GM12878 (cell line): ENCODE data around the gene EI24. TPM values are rescaled to one million over a fixed set of nuclear protein-coding genes. Genes with fewer than 3 reads are reported as not detected.

Source experiments
- CEBPB ChIP-seq, 2 experiments: fragments of 150-350 bp in 1 of 2; IDR thresholded peaks; 2 replicates each; pipeline ENCODE4 v1.6.1; 2012 to 2014; ENCODE audit warnings: low read depth in 2 of 2, low read length in 2 of 2, borderline replicate concordance in 1 of 2, inconsistent platforms in 1 of 2
- CUX1 ChIP-seq: IDR thresholded peaks from 2 replicates; pipeline ENCODE4 v1.6.1; 2012; ENCODE audit warnings: improper control_type of control experiment, low read depth, low read length; ENCODE audit not compliant: insufficient replicate concordance
- E4F1 ChIP-seq: fragments of 450-650 bp; IDR thresholded peaks from 2 replicates; pipeline ENCODE4 v1.6.1; 2018; ENCODE audit warnings: borderline replicate concordance, mild to moderate bottlenecking; ENCODE audit not compliant: partially characterized antibody
- PAX5 ChIP-seq: IDR thresholded peaks from 2 replicates; pipeline ENCODE4 v1.6.1; 2011; ENCODE audit warnings: low read depth, low read length, borderline replicate concordance
- PML ChIP-seq: IDR thresholded peaks from 2 replicates; pipeline ENCODE4 v1.6.1; 2012; ENCODE audit warnings: low read length, inconsistent platforms
- RAD51 ChIP-seq: fragments of 450-650 bp; IDR thresholded peaks from 2 replicates; pipeline ENCODE4 v1.6.1; 2016; ENCODE audit warnings: moderate library complexity, mild to moderate bottlenecking, inconsistent platforms
- RUNX3 ChIP-seq: IDR thresholded peaks from 2 replicates; pipeline ENCODE4 v1.6.1; 2012; ENCODE audit warnings: low read length, inconsistent platforms
- TCF12 ChIP-seq: IDR thresholded peaks from 2 replicates; pipeline ENCODE4 v1.6.1; 2011; ENCODE audit warnings: low read depth, mild to moderate bottlenecking, low read length
- ZBED1 ChIP-seq: IDR thresholded peaks from 2 replicates; pipeline ENCODE4 v1.6.1; 2016; ENCODE audit warnings: borderline replicate concordance
- polyA plus RNA-seq, 11 experiments: library from polyadenylated mRNA; depleted of rRNA in 4 of 11; unstranded in 6 of 11; stranded (reverse) in 5 of 11; fragments of >200 nt; fragmentation: Nextera tagmentation in 4 of 11; fragmentation: Illumina TruSeq in 1 of 11; extraction: Ambion mirVana in 4 of 11; extraction: Trizol in 1 of 11; gene quantifications; 1 replicate in 1 of 11; 2 replicates in 10 of 11; pipeline versions ENCODE4 v1.2.1 to v1.2.3, GENCODE V29; 2011 to 2016; ENCODE audit warnings: inconsistent platforms in 2 of 11, missing spikeins in 2 of 11, low read depth in 1 of 11
- total RNA-seq, 4 experiments: library from RNA; depleted of rRNA in 3 of 4; stranded (reverse); fragments of >200 nt in 3 of 4; fragmentation: Illumina TruSeq in 1 of 4; extraction: Trizol in 1 of 4; gene quantifications; 2 replicates each; pipeline versions ENCODE4 v1.2.1 to v1.2.3, GENCODE V29; 2013 to 2021

EI24 gene
- total and polyA plus RNA-seq, 10 of the 15 experiments (the other 5 are each of a cell fraction or from before 2014, with no cell fraction given): 20.3 to 127 (median 70.4) TPM

GRCh38 chr11:125592305-125593113, 23.2 kb downstream of the EI24 start, which contains the start of gene STT3A (continued):
- peak; percentile 54 for TF ChIP-seq RUNX3
- TF ChIP-seq E4F1: no peak
- no peak for TF ChIP-seq CEBPB (IDR thresholded peaks at IDR 0.05; ENCODE audit: borderline replicate concordance in 1 of 2, low read depth in 2 of 2, low read length in 2 of 2)
- no peak for TF ChIP-seq ZBED1
- TF ChIP-seq PAX5: peak; percentile 65; the same call in 1 of the 2 replicates
- TF ChIP-seq TCF12: no peak
- TF ChIP-seq CUX1: no peak
- peak; percentile 96 for TF ChIP-seq RAD51
- peak; percentile 91 for TF ChIP-seq PML
- TF ChIP-seq, all 136 proteins: peak for 63
